HG03565 (cell line): ENCODE data around the gene GNL1.

Experiments
- ATAC-seq: cut with Tn5 transposase; IDR thresholded peaks from one replicate; pipeline ENCODE4 v1.9.1; 2021; ENCODE audit warnings: mild to moderate bottlenecking, moderate library complexity; ENCODE audit not compliant: unreplicated experiment

Gene GNL1

DNA sequence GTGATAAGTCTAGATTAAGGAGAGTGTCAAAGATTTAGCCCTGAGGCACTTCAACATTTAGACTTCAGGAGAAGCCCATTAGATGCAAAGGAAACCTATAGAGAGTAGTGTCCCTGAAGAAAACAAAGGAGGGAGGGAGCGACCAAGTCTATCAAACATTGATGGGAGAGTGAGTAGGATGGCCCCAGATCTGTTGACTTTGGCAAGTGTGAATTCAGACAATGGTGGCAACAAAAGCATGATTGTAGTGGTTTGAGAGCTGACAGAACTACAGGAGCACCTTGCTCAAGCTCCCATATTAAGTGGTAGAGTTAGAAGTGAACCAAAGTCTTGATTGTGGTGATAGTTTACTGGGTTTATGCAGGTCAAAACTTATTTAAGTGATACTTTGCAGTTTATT lies 14.0 kb upstream of the GNL1 start:
- no peak for ATAC-seq

DNA sequence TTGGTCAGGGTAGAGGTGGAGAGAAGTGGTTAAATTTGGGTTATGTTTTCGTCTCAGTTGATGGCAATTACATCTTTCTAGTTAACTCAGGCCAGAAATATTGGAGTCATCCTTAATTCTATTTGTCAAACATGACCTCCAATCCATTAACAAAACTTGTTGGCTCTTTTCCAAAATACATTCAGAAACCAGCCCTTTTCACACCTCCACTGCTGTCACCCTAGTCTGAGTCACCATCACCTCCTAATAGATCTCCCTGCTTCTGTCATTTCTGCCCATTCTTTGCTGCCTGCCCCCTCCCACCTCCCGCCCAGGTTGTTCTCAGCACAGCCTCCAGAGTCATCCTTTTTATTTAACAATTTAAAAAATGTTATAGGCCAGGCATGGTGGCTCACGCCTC lies 12.0 kb upstream of the GNL1 start:
- ATAC-seq: no peak

- no peak for ATAC-seq
Measured at GRCh38 chr6:30565772-30566171, 9.5 kb upstream of the GNL1 start.

DNA sequence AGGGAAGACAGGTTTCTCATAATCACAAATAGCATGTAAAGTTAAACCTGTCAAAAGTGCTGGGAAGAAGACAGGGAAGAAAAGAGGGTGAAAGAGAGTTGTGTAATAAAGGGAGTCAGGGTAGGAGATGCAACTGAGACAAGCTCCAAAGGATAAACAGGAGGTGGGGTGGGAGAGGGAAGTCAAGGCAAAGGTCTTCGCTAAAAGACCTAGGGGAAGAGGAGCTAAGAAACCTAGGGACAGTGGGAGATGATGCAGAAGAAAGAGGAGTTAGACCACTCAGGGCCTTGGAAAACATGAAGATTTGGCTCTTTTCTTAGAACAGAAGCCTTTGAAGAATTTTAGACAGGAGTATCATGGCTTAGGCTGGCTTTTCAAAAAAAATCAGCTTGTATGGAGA lies 7.8 kb upstream of the GNL1 start:
- no peak for ATAC-seq

GRCh38 chr6:30562470-30563425 lies 6.5 kb upstream of the GNL1 start:
- no peak for ATAC-seq

GRCh38 chr6:30560930-30561329 lies 4.6 kb upstream of the GNL1 start:
- no peak for ATAC-seq

DNA sequence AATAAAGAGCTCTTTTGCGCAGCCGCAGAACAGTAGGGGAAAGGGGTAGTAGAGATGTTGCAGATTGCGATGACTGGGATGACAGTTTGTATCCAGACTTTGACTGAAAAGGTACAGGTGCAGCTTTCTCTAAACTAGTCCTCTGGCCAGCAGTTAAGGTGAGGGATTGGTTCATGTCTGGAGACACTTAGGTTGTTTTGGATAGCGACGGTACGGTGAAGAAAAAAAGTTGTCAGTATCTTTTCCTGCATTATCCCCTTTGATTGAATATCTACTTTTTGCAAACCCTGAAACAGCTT lies 1.3 kb upstream of the GNL1 start:
- no peak for ATAC-seq

- ATAC-seq: peak; percentile 39
Measured at GRCh38 chr6:30556906-30557682, 805 bp upstream of the GNL1 start, which contains the start of gene PRR3. TSS of gene PRR3 (plus strand) at chr6:30557295. CDS start at chr6:30557345, 50 bp downstream.

- ATAC-seq: no peak
Measured at GRCh38 chr6:30555816-30556065, 548 bp downstream of the GNL1 start.

GRCh38 chr6:30554962-30555815 lies 1.1 kb downstream of the GNL1 start:
- no peak for ATAC-seq

DNA sequence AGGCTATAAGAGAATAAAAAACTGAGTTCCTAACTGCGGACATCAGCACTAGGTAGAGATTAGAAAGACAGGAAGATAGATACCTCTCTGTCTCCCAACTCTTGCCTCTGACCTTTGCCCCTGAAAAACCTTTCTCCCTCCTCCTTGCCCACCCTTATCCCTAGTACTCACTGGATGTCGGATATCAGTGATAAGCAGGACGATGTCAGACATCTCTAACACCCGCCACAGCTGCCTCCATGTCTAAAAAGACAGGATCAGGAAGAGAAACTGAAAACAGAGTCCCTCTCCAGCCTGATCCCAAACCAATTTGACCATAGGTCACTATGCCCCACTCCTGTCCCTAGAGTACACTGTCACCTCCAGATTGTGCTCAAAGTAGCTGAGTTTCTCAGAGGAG lies 1.9 kb downstream of the GNL1 start:
- ATAC-seq: no peak

- no peak for ATAC-seq
Measured at GRCh38 chr6:30548375-30548774, 7.9 kb downstream of the GNL1 start.

GRCh38 chr6:30547454-30547853 lies 8.8 kb downstream of the GNL1 start:
- ATAC-seq: no peak

GRCh38 chr6:30544666-30545272 lies 11.5 kb downstream of the GNL1 start:
- ATAC-seq: no peak

DNA sequence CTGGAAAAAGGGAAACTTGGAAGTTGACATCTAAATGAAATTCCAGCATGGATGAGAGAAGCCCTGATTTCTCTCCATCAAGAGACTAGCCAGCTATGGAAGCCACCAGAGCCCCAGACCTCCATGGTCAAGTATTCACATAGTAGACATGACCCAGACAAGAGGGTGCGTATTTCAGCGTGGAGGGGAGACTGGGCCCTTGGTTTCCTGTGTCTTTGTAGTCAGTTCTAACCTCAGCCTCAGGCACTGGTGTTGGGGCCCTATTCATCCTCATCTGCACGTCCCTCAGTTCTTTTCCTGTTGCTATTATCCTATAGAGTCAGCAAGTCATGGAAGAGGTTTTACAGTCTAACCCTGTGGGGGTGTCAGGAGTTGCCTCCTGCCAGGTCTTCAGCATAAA lies 12.5 kb downstream of the GNL1 start:
- ATAC-seq: no peak

DNA sequence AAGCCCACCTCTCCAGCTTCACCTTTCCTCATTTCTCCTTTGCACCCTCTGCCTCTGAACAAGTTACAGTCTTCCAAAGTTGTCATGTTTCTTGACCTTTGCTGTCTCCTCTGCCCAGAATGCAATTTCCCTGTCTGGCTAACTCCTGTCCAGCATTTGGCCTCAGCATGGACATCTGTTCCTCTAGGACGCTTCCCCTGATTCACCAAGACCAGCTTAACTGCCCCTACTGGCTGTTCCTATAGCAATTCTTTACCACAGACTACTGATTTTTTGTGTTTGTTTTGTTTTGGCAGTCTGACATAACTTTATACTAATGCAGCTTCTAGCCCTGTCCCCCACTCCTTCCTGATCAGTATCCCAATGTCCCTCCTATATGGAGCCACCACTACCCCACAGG lies 13.4 kb downstream of the GNL1 start:
- ATAC-seq: no peak

- no peak for ATAC-seq
Measured at GRCh38 chr6:30542404-30542725, 13.9 kb downstream of the GNL1 start.

DNA sequence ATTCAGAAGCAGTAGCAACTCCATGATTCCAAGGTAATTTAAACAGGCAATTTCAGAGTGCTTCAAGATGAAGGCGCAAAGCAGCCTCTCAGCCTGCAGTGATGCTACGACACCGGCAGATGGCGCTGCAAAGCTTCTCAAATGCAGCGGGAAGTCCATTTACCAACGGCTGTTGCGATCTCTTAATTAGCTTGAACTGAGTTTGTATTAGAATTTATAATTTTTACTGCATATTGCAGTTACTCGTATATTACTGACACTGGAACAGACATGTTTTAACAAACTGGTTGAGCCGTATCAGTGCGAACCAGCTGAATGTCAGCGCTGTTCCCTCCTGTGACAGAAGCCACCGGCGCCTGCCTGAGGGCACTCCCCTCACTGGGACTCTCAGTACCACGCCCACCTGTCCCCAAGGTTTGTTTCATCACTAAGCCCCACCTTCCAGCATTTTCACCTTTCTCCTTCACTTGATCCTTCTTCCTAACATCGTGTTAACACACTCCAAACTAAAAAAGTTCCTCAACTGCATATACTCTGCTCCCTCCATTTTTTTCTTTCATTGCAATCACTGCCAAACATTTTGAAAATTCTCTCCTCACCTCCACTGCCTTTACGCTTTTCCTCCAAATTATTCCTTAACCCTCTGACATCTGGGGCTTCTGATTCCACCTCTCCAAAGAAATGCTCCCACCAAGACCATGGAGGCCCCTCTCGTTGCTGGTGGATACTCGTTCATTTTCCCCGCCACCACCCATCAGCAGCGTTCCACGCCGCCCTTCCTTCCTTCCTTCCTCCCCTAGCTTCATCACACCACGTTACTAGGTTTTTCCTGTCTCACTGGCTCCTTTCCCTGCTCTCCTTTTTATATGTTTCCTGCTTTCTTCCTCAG lies 14.5 kb downstream of the GNL1 start:
- no peak for ATAC-seq

GRCh38 chr6:30537931-30538330 lies 18.4 kb downstream of the GNL1 start:
- ATAC-seq: no peak
